Measurements from ENCODE around the gene COL26A1. TPM values are rescaled to one million over a fixed set of nuclear protein-coding genes. Genes with fewer than 3 reads are reported as not detected.
A peak's percentile ranks its signal among the peaks of the same experiment; 100 is the strongest.

Gene COL26A1
- polyA plus RNA-seq, 1 donor from 2014 or later: 36.6 TPM

GRCh38 chr7:101564778-101565211 lies 202.1 kb downstream of the COL26A1 start:
- no peaks in the 10 kb centered on the region for H4K20me1 ChIP-seq (ENCODE audit: insufficient read depth)
- no peaks in the 10 kb centered on the region for H3K36me3 ChIP-seq (ENCODE audit: insufficient read depth, low read length)
- H3F3A ChIP-seq (ENCODE audit: insufficient read depth, low read length, poor library complexity, severe bottlenecking): peaks cover 3% of the 10 kb centered on the region
- H3K79me2 ChIP-seq (replicated peaks; ENCODE audit: insufficient read depth, low read length): no peaks in the 10 kb centered on the region
- no peaks in the 10 kb centered on the region for H3K9me2 ChIP-seq (ENCODE audit: insufficient read depth, low read length)
- TF ChIP-seq SMC3 (conservative IDR thresholded peaks at IDR 0.05; ENCODE audit: poor library complexity) (no peak), MXI1 (conservative IDR thresholded peaks at IDR 0.05; ENCODE audit: poor library complexity, severe bottlenecking) (no peak)
- TF ChIP-seq, protein P1, sequence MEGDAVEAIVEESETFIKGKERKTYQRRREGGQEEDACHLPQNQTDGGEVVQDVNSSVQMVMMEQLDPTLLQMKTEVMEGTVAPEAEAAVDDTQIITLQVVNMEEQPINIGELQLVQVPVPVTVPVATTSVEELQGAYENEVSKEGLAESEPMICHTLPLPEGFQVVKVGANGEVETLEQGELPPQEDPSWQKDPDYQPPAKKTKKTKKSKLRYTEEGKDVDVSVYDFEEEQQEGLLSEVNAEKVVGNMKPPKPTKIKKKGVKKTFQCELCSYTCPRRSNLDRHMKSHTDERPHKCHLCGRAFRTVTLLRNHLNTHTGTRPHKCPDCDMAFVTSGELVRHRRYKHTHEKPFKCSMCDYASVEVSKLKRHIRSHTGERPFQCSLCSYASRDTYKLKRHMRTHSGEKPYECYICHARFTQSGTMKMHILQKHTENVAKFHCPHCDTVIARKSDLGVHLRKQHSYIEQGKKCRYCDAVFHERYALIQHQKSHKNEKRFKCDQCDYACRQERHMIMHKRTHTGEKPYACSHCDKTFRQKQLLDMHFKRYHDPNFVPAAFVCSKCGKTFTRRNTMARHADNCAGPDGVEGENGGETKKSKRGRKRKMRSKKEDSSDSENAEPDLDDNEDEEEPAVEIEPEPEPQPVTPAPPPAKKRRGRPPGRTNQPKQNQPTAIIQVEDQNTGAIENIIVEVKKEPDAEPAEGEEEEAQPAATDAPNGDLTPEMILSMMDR (IDR thresholded peaks at IDR 0.05; ENCODE audit: poor library complexity, severe bottlenecking): no peak
- H3K27me3 ChIP-seq (ENCODE audit: insufficient read depth, low read depth, low read length): no peaks in the 10 kb centered on the region
- H3K4me3 ChIP-seq (ENCODE audit: low read length): no peak overlapping the region
- no peaks in the 10 kb centered on the region for H3K9me3 ChIP-seq (ENCODE audit: low read length)
- no peak overlapping the region for H3K9ac ChIP-seq (ENCODE audit: low read length)
- no peak overlapping the region for H3K27ac ChIP-seq (ENCODE audit: low read length)
- no peak overlapping the region for H3K4me2 ChIP-seq (ENCODE audit: low read length)
- no peak overlapping the region for H2AFZ ChIP-seq (ENCODE audit: low read depth, low read length)

DNA sequence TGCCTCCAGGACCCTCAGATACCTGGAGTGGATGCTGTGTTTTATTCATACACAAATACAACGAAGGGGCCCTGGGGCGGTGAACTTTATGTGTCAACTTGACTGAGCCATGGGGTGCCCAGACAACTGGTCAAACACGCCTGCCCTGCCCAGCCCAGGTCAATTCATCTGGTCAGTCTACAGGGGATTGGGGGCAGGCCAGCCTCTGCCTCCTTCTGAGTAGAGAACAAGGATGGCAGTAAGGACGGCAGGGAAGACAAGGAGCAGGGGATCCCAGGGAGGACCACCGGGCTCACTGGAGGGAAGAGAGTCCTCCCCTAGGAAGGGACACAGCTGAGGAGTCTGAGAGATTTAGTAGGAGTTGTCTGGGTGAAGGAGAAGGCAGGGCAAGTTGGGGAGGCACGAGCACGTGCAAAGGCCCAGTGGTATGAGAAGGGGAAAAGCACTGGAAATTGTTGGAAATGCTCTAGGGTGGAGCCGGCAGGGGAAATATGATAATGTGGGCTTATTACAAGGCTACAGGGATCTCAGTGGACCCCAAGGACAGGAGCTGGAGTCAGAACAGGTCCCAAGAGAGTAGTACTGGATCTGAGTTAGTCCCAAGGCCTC lies 203.0 kb downstream of the COL26A1 start:
- TF ChIP-seq TAF1 (IDR thresholded peaks at IDR 0.05; ENCODE audit: low read depth) (no peak), EZH2 (IDR thresholded peaks at IDR 0.05; ENCODE audit: borderline replicate concordance, insufficient read depth, low read length, poor library complexity, severe bottlenecking) (no peak), RAD21 (conservative IDR thresholded peaks at IDR 0.05) (no peak), SMC3 (conservative IDR thresholded peaks at IDR 0.05; ENCODE audit: poor library complexity) (no peak), EP300 (conservative IDR thresholded peaks at IDR 0.05; ENCODE audit: poor library complexity, severe bottlenecking) (no peak), MXI1 (conservative IDR thresholded peaks at IDR 0.05; ENCODE audit: poor library complexity, severe bottlenecking) (no peak), POLR2AphosphoS5 (IDR thresholded peaks at IDR 0.05) (no peak)
- TF ChIP-seq, protein P1 (IDR thresholded peaks at IDR 0.05; ENCODE audit: poor library complexity, severe bottlenecking): no peak
- TF ChIP-seq, protein P2, sequence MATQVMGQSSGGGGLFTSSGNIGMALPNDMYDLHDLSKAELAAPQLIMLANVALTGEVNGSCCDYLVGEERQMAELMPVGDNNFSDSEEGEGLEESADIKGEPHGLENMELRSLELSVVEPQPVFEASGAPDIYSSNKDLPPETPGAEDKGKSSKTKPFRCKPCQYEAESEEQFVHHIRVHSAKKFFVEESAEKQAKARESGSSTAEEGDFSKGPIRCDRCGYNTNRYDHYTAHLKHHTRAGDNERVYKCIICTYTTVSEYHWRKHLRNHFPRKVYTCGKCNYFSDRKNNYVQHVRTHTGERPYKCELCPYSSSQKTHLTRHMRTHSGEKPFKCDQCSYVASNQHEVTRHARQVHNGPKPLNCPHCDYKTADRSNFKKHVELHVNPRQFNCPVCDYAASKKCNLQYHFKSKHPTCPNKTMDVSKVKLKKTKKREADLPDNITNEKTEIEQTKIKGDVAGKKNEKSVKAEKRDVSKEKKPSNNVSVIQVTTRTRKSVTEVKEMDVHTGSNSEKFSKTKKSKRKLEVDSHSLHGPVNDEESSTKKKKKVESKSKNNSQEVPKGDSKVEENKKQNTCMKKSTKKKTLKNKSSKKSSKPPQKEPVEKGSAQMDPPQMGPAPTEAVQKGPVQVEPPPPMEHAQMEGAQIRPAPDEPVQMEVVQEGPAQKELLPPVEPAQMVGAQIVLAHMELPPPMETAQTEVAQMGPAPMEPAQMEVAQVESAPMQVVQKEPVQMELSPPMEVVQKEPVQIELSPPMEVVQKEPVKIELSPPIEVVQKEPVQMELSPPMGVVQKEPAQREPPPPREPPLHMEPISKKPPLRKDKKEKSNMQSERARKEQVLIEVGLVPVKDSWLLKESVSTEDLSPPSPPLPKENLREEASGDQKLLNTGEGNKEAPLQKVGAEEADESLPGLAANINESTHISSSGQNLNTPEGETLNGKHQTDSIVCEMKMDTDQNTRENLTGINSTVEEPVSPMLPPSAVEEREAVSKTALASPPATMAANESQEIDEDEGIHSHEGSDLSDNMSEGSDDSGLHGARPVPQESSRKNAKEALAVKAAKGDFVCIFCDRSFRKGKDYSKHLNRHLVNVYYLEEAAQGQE (IDR thresholded peaks at IDR 0.05; ENCODE audit: borderline replicate concordance): no peak

More for the DNA sequence above, 203.0 kb downstream of the COL26A1 start:
- Histone ChIP-seq H3K4me3 (ENCODE audit: low read length) (no peak overlapping the region), H3K27ac (ENCODE audit: low read length) (peak overlapping the region; percentile 71), H4K20me1 (ENCODE audit: insufficient read depth) (no peaks in the 10 kb centered on the region), H3F3A (ENCODE audit: insufficient read depth, low read length, poor library complexity, severe bottlenecking) (peaks cover 3% of the 10 kb centered on the region), H3K4me2 (ENCODE audit: low read length) (no peak overlapping the region), H3K27me3 (ENCODE audit: insufficient read depth, low read depth, low read length) (no peaks in the 10 kb centered on the region), H3K36me3 (ENCODE audit: insufficient read depth, low read length) (no peaks in the 10 kb centered on the region), H2AFZ (ENCODE audit: low read depth, low read length) (no peak overlapping the region), H3K9me2 (ENCODE audit: insufficient read depth, low read length) (no peaks in the 10 kb centered on the region), H3K9me3 (ENCODE audit: low read length) (no peaks in the 10 kb centered on the region), H3K79me2 (replicated peaks; ENCODE audit: insufficient read depth, low read length) (no peaks in the 10 kb centered on the region), H3K9ac (ENCODE audit: low read length) (no peak overlapping the region)

All from neural cell (in vitro differentiated cells).